Measurements from ENCODE around the gene VOPP1. TPM values are rescaled to one million over a fixed set of nuclear protein-coding genes. Genes with fewer than 3 reads are reported as not detected.

The VOPP1 gene
- total and polyA plus RNA-seq, 10 donors, result 60.3 to 168 (median 144) TPM

DNA sequence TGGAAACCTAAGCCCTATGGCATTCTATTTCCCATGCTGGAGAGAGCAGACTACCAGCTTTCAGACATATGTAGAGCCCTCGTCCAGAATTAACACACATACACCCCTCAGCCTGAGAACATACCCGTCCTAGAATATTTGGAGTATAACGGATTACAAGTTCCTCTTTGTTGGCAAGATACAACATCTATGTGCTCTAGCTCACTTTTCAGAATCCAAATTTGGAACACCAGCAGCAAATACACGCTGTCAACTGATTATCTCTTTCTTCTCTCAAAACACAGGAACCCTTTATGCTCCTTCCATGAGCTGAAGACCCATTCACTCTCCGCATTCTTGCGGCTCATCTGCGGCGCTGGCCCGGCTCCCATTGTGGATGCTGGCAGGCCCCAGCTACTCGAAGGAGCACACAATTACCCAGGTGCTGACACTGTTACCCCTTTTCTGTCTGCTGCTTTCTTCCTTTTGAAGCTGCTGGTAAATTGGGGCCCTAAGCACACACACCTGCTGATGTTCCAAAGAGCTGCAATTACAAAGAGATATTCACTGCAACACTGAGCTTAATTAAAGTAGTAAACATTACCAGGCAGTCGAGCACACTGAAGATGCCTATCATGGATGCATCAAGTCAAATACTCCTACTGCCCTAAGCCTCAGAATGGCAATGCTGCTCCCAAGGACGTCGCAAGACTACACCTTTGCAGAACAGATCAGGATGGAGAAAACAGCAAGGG lies 70.0 kb downstream of the VOPP1 start:
- 90 to 97% (median 92%) methylated on average over 13 of the region's 13 CpGs for WGBS, 5 donors
- Histone ChIP-seq H3K27ac (peak overlapping the region in 1 of 8 donors; percentile 11), H3K4me1 (peaks cover 0 to 61% (median 25%) of the 10 kb centered on the region in 6 donors), H3K4me3 (no peak overlapping the region), H3K9me3 (no peaks in the 10 kb centered on the region), H3K36me3 (peaks cover 0 to 83% (median 8%) of the 10 kb centered on the region in 6 donors), H3K27me3 (replicated peaks in 1 of 7) (no peaks in the 10 kb centered on the region)
- TF ChIP-seq CTCF (IDR thresholded peaks at IDR 0.05 in 8 of 11, conservative IDR thresholded peaks at IDR 0.05 in 3 of 11), result no peak
- TF ChIP-seq POLR2A (IDR thresholded peaks at IDR 0.05), result no peak
- TF ChIP-seq POLR2AphosphoS5 (IDR thresholded peaks at IDR 0.05), result no peak
- intact Hi-C loops (cut with DNase I; ENCODE audit: low total_unique reads), result no loop called here
- DNase-seq, result no peak

GRCh38 chr7:55501611-55502010 lies 70.7 kb downstream of the VOPP1 start:
- TF ChIP-seq POLR2AphosphoS5 (IDR thresholded peaks at IDR 0.05) (no peak), POLR2A (IDR thresholded peaks at IDR 0.05) (no peak), CTCF (IDR thresholded peaks at IDR 0.05 in 8 of 11, conservative IDR thresholded peaks at IDR 0.05 in 3 of 11) (no peak)
- Histone ChIP-seq H3K27me3 (replicated peaks in 1 of 7) (no peaks in the 10 kb centered on the region), H3K27ac (peak overlapping the region in 1 of 8 donors; percentile 11), H3K4me3 (no peak overlapping the region), H3K4me1 (peaks cover 0 to 61% (median 24%) of the 10 kb centered on the region in 6 donors), H3K9me3 (no peaks in the 10 kb centered on the region), H3K36me3 (peaks cover under 1 to 84% (median 14%) of the 10 kb centered on the region in 6 donors)
- DNase-seq, result no peak
- intact Hi-C loops (cut with DNase I; ENCODE audit: low total_unique reads), result no loop called here
- 53 to 72% (median 64%) methylated on average over 3 of the region's 3 CpGs for WGBS, 5 donors

GRCh38 chr7:55500117-55500756 lies 72.1 kb downstream of the VOPP1 start:
- Histone ChIP-seq H3K27ac (no peak overlapping the region), H3K4me3 (no peak overlapping the region), H3K4me1 (peaks cover 0 to 47% (median 15%) of the 10 kb centered on the region in 6 donors), H3K36me3 (peaks cover 4 to 93% (median 26%) of the 10 kb centered on the region in 6 donors), H3K9me3 (no peaks in the 10 kb centered on the region), H3K27me3 (replicated peaks in 1 of 7) (no peaks in the 10 kb centered on the region)
- intact Hi-C loops (cut with DNase I; ENCODE audit: low total_unique reads), result no loop called here
- TF ChIP-seq POLR2A (IDR thresholded peaks at IDR 0.05), result no peak
- TF ChIP-seq CTCF (IDR thresholded peaks at IDR 0.05 in 8 of 11, conservative IDR thresholded peaks at IDR 0.05 in 3 of 11), result no peak
- no peak for TF ChIP-seq POLR2AphosphoS5 (IDR thresholded peaks at IDR 0.05)
- WGBS, 5 donors, result 82 to 92% (median 89%) methylated on average over 6 to 7 of the region's 7 CpGs
- DNase-seq, result no peak

GRCh38 chr7:55499591-55499990 lies 72.7 kb downstream of the VOPP1 start:
- Histone ChIP-seq H3K27me3 (replicated peaks in 1 of 7) (no peaks in the 10 kb centered on the region), H3K4me1 (peaks cover 0 to 40% (median 11%) of the 10 kb centered on the region in 6 donors)
- 92 to 95% (median 93%) methylated on average over 12 of the region's 12 CpGs for WGBS, 5 donors

More at GRCh38 chr7:55499591-55499990, 72.7 kb downstream of the VOPP1 start:
- TF ChIP-seq POLR2A (IDR thresholded peaks at IDR 0.05), result no peak
- TF ChIP-seq POLR2AphosphoS5 (IDR thresholded peaks at IDR 0.05), result no peak
- TF ChIP-seq CTCF (IDR thresholded peaks at IDR 0.05 in 8 of 11, conservative IDR thresholded peaks at IDR 0.05 in 3 of 11), result no peak
- Histone ChIP-seq H3K36me3 (peaks cover 4 to 94% (median 28%) of the 10 kb centered on the region in 6 donors), H3K4me3 (no peak overlapping the region), H3K27ac (no peak overlapping the region), H3K9me3 (no peaks in the 10 kb centered on the region)
- intact Hi-C loops (cut with DNase I; ENCODE audit: low total_unique reads), result no loop called here
- peak; percentile 54 for DNase-seq

Measured in spleen (tissue), 11 donors.